SJSA1 (cell line): Measurements from ENCODE around the gene NUSAP1. TPM values are rescaled to one million over a fixed set of nuclear protein-coding genes. Genes with fewer than 3 reads are reported as not detected.
A peak's percentile ranks its signal among the peaks of the same experiment; 100 is the strongest.
"Not testable (repeated sequence)": the region's sequence is repeated elsewhere in the genome, so short reads cannot be mapped to it uniquely, and the experiment has no call there.

Experiments
- DNase-seq, 2 experiments: peaks; one replicate each; pipeline ENCODE4 v3.0.0-alpha.2; 2015 to 2020; ENCODE audit warnings: low spot score in 2 of 2, low read depth in 1 of 2
- H3K27ac ChIP-seq: fragments of 250-450 bp; sonication (Bioruptor Pico); 2 replicates; pipeline ENCODE4 v1.5.1; 2020; ENCODE audit warnings: mild to moderate bottlenecking, moderate library complexity
- H3K27me3 ChIP-seq: fragments of 250-450 bp; sonication (Bioruptor Pico); replicated peaks from 2 replicates; pipeline ENCODE4 v1.5.1; 2020; ENCODE audit warnings: mild to moderate bottlenecking, moderate library complexity
- H3K36me3 ChIP-seq: fragments of 250-450 bp; sonication (Bioruptor Pico); 2 replicates; pipeline ENCODE4 v1.5.1; 2020; ENCODE audit warnings: mild to moderate bottlenecking
- H3K4me1 ChIP-seq: fragments of 250-450 bp; sonication (Bioruptor Pico); replicated peaks from 2 replicates; pipeline ENCODE4 v1.6.1; 2021; ENCODE audit warnings: mild to moderate bottlenecking
- H3K4me3 ChIP-seq: fragments of 250-450 bp; sonication (Bioruptor Pico); 2 replicates; pipeline ENCODE4 v1.5.1; 2020; ENCODE audit warnings: mild to moderate bottlenecking
- H3K9me3 ChIP-seq: fragments of 250-450 bp; sonication (Bioruptor Pico); replicated peaks from 2 replicates; pipeline ENCODE4 v1.5.1; 2020; ENCODE audit warnings: mild to moderate bottlenecking
- total RNA-seq: library from RNA; depleted of rRNA; stranded (reverse); fragments of >200 nt; shearing (Covaris generic); gene quantifications from 2 replicates; pipeline ENCODE4 v1.2.3, GENCODE V29; 2014

The NUSAP1 gene
- total RNA-seq, 1 experiment from 2014 or later, result 251 TPM

GRCh38 chr15:41341519-41341918 is 8.8 kb downstream of the NUSAP1 start:
- Histone ChIP-seq H3K36me3 (peaks cover 92% of the 10 kb centered on the region), H3K9me3 (no peaks in the 10 kb centered on the region), H3K4me3 (no peak overlapping the region), H3K4me1 (no peaks in the 10 kb centered on the region), H3K27me3 (no peaks in the 10 kb centered on the region), H3K27ac (no peak overlapping the region)
- DNase-seq, result no peak

GRCh38 chr15:41347236-41347635 is 14.6 kb downstream of the NUSAP1 start:
- no peaks in the 10 kb centered on the region for H3K9me3 ChIP-seq
- peaks cover 96% of the 10 kb centered on the region for H3K36me3 ChIP-seq
- no peak for DNase-seq
- no peaks in the 10 kb centered on the region for H3K27me3 ChIP-seq
- H3K4me1 ChIP-seq, result no peaks in the 10 kb centered on the region
- H3K4me3 ChIP-seq, result no peak overlapping the region
- no peak overlapping the region for H3K27ac ChIP-seq

DNA sequence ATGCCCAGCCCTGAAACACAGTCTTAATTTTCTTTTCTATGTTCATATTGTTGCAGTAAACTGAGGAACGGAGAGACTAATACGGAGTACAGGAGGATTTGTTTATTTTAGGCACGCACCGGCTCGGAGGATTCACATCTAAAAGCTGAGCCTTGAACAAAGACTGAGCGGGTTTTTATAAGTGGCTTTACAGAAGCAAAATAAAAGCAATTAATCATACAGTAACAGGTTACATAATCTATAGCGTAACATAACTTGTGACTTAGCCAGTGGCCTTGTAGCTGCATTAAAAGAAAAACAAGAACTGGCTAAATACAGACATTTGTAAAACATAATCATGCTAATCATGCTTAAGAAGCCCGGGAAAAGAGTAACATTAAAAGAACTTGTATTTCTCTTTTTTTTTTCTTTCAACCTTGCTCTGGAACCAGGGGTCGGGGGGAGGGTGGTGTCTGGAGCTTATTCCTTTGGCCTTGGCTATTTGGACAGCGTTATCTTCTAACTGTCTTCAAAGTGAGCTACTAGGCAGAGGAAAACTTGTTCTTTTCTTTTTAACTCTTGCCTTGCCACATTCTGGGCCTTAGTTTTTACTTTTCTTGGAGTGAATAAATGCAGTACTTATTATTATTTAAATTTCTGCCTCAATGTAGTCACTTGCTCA is 17.5 kb downstream of the NUSAP1 start:
- Histone ChIP-seq H3K4me3 (no peak overlapping the region), H3K27ac (no peak overlapping the region), H3K36me3 (peaks cover 94% of the 10 kb centered on the region), H3K9me3 (no peaks in the 10 kb centered on the region), H3K27me3 (no peaks in the 10 kb centered on the region), H3K4me1 (no peaks in the 10 kb centered on the region)
- no peak for DNase-seq

GRCh38 chr15:41354371-41354770 is 21.7 kb downstream of the NUSAP1 start:
- Histone ChIP-seq H3K27me3 (no peaks in the 10 kb centered on the region), H3K4me3 (no peak overlapping the region), H3K27ac (no peak overlapping the region), H3K36me3 (peaks cover 97% of the 10 kb centered on the region), H3K4me1 (no peaks in the 10 kb centered on the region), H3K9me3 (no peaks in the 10 kb centered on the region)
- no peak for DNase-seq

DNA sequence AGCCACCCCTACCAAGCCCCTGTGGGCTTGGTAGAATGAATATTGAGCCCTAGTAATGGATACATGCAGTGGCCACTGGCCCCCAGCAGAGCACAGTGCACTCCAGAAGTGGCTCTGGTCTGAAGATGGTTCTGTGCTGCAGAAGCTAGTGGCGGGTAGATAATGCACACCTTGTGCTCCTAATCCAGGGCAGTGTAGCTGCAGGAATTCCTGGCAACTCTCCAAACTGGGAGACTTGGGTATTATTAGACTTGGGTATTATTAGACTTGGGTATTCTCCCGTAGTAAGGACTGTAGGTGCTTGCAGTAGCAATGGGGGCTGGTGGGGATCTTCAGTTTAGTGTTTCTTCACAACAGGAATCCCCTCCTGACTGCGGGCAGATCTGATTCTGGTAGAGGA is 34.7 kb downstream of the NUSAP1 start:
- no peaks in the 10 kb centered on the region for H3K4me1 ChIP-seq
- H3K36me3 ChIP-seq, result peaks cover 96% of the 10 kb centered on the region

DNA sequence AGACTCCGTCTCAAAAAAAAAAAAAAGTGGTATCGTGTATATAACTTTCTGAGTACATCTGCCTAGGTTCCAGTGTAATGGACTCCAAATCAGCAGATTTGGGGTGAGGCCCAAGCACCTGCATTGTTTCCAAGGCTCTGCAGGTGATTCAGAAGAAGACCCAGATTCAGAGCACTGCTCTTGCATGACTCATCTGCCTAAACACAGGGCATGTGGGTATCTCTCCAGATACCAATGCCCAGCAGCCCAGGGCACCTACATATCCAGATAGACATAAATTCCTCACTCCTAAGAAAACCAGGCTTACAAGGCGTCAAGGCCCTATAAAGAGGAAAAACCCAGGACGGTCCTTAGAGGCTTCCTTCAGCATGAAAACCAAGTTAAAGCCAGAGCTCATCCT is 45.3 kb downstream of the NUSAP1 start:
- DNase-seq, result no peak
- no peak overlapping the region for H3K27ac ChIP-seq
- no peaks in the 10 kb centered on the region for H3K4me1 ChIP-seq
- H3K36me3 ChIP-seq, result peaks cover 82% of the 10 kb centered on the region
- H3K27me3 ChIP-seq, result no peaks in the 10 kb centered on the region
- no peaks in the 10 kb centered on the region for H3K9me3 ChIP-seq
- H3K4me3 ChIP-seq, result no peak overlapping the region

More for the DNA sequence above, 34.7 kb downstream of the NUSAP1 start:
- DNase-seq, result no peak
- H3K27me3 ChIP-seq, result no peaks in the 10 kb centered on the region
- H3K4me3 ChIP-seq, result no peak overlapping the region
- no peaks in the 10 kb centered on the region for H3K9me3 ChIP-seq
- no peak overlapping the region for H3K27ac ChIP-seq

GRCh38 chr15:41383974-41384749 is 51.5 kb downstream of the NUSAP1 start:
- not testable (repeated sequence) for H3K4me3 ChIP-seq, H3K27me3 ChIP-seq, H3K9me3 ChIP-seq, H3K4me1 ChIP-seq, H3K27ac ChIP-seq, DNase-seq
- peaks cover 49% of the 10 kb centered on the region for H3K36me3 ChIP-seq

- Histone ChIP-seq H3K27ac (no peak overlapping the region), H3K4me3 (no peak overlapping the region), H3K9me3 (no peaks in the 10 kb centered on the region), H3K27me3 (no peaks in the 10 kb centered on the region), H3K4me1 (no peaks in the 10 kb centered on the region), H3K36me3 (peaks cover 34% of the 10 kb centered on the region)
- no peak for DNase-seq
Measured at GRCh38 chr15:41387646-41388045, 55.0 kb downstream of the NUSAP1 start.

DNA sequence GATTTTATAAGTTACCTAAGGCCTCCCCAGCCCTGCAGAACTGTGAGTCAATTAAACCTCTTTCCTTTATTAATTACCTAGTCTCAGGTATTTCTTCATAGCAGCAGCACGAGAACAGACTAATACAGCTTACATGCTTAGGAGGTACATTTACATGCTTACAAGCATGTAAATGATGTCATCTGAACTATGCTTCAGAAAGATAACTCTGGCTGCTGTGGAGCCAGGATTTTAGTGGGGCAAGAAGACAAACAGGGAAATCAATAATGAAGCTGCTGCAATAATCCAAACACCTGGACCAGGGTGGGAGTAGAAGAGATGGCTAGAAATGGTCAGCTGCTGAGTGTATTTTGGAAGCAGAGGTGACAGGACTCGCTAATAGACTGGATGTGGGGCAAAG is 60.0 kb downstream of the NUSAP1 start:
- no peaks in the 10 kb centered on the region for H3K9me3 ChIP-seq
- DNase-seq, result no peak
- no peak overlapping the region for H3K27ac ChIP-seq
- no peak overlapping the region for H3K4me3 ChIP-seq
- no peaks in the 10 kb centered on the region for H3K27me3 ChIP-seq
- no peaks in the 10 kb centered on the region for H3K4me1 ChIP-seq
- peaks cover 39% of the 10 kb centered on the region for H3K36me3 ChIP-seq

GRCh38 chr15:41394924-41395323 is 62.2 kb downstream of the NUSAP1 start:
- no peaks in the 10 kb centered on the region for H3K9me3 ChIP-seq
- H3K4me3 ChIP-seq, result no peak overlapping the region
- no peaks in the 10 kb centered on the region for H3K4me1 ChIP-seq
- DNase-seq, result no peak
- H3K27me3 ChIP-seq, result no peaks in the 10 kb centered on the region
- no peak overlapping the region for H3K27ac ChIP-seq
- peaks cover 29% of the 10 kb centered on the region for H3K36me3 ChIP-seq

GRCh38 chr15:41396111-41396510 is 63.4 kb downstream of the NUSAP1 start:
- no peaks in the 10 kb centered on the region for H3K9me3 ChIP-seq
- H3K27ac ChIP-seq, result no peak overlapping the region
- H3K4me3 ChIP-seq, result no peak overlapping the region
- no peak for DNase-seq
- peaks cover 26% of the 10 kb centered on the region for H3K36me3 ChIP-seq
- no peaks in the 10 kb centered on the region for H3K27me3 ChIP-seq
- H3K4me1 ChIP-seq, result no peaks in the 10 kb centered on the region

- H3K9me3 ChIP-seq, result no peaks in the 10 kb centered on the region
- H3K27me3 ChIP-seq, result no peaks in the 10 kb centered on the region; the same call in 1 of the 2 replicates
- peak overlapping the region; percentile 60 for H3K4me3 ChIP-seq
- no peaks in the 10 kb centered on the region for H3K36me3 ChIP-seq
- no peak for DNase-seq
- no peak overlapping the region; the same call in 1 of the 2 replicates for H3K27ac ChIP-seq
- peaks cover 8% of the 10 kb centered on the region for H3K4me1 ChIP-seq
Measured at GRCh38 chr15:41401904-41402267, 69.2 kb downstream of the NUSAP1 start.

DNA sequence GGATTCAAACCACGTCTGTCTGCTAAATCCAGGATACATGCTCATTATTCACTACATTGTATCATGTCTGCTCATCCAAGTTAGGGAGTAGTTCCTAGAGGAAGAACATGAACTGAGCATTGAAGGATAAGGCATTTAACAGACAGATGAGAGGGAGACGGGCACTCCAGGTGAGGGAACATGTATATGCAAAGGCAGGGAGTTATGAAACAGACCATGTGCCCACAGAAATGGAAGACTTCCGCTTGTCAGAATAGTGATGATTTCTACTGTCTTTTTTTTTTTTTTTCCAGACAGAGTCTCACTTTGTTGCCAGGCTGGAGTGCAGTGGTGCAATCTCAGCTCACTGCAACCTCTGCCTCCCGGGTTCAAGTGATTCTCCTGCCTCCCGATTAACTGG is 74.7 kb downstream of the NUSAP1 start:
- H3K27ac ChIP-seq, result no peak overlapping the region
- no peaks in the 10 kb centered on the region for H3K36me3 ChIP-seq
- H3K27me3 ChIP-seq, result no peaks in the 10 kb centered on the region; the same call in 1 of the 2 replicates
- no peak overlapping the region for H3K4me3 ChIP-seq
- no peaks in the 10 kb centered on the region for H3K9me3 ChIP-seq
- DNase-seq, result no peak
- peaks cover 8% of the 10 kb centered on the region for H3K4me1 ChIP-seq

DNA sequence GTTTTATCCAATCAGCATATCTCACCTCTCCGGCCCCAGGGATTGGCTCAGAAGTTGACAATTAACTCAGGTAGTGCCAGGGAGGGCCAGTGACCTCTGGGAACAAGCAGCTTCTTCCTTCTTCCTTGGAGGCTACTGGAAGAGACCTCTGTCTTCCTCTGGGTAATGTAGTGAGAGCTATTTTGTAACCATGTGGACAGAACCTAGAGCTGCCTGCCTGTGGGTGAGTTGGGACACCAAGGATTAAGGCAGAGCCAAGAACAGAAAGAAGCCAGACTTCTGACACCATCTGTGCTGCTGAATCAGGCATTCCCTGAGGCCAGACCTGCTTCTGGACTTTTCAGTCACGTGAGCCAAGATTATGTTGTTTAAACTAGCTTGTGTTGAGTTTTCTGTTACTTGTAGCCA is 75.6 kb downstream of the NUSAP1 start:
- H3K27me3 ChIP-seq, result no peaks in the 10 kb centered on the region; the same call in 1 of the 2 replicates
- H3K4me1 ChIP-seq, result peaks cover 3% of the 10 kb centered on the region
- no peak overlapping the region for H3K4me3 ChIP-seq
- no peak for DNase-seq
- no peak overlapping the region for H3K27ac ChIP-seq
- no peaks in the 10 kb centered on the region for H3K36me3 ChIP-seq
- no peaks in the 10 kb centered on the region for H3K9me3 ChIP-seq
